ENCODE measurements around the gene DNAAF5.

DNAAF5 gene

DNA sequence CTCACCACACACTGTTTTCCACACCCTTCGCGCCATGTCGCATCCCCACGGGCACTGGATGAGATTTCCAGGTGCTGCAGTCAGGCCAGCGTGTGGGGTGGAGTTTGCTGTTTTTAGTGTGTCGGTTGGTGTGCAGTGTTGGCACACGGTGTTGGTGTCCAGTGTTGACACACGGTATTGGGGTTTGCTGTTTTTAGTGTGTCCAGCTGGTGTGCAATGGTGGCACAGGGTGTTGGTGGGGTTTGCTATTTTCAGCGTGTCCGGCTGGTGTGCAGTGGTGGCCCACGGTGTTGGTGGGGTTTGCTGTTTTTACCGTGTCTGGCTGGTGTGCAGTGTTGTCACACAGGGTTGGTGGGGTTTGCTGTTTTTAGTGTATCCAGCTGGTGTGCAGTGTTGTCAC lies 20.7 kb downstream of the DNAAF5 start:
- Histone ChIP-seq H3K4me3 (ENCODE audit: low read length, poor library complexity, severe bottlenecking) (no peak overlapping the region), H2AFZ (ENCODE audit: low read length) (no peak overlapping the region), H3K9ac (ENCODE audit: low read depth, low read length, poor library complexity, severe bottlenecking) (no peak overlapping the region), H3K9me2 (replicated peaks; ENCODE audit: low read depth, low read length) (no peaks in the 10 kb centered on the region), H3K36me3 (ENCODE audit: insufficient read depth, low read length) (peaks cover 20% of the 10 kb centered on the region; the same call in 1 of the 2 replicates), H4K20me1 (ENCODE audit: insufficient read depth, low read length, poor library complexity, severe bottlenecking) (no peaks in the 10 kb centered on the region), H3F3A (ENCODE audit: low read depth) (no peaks in the 10 kb centered on the region), H3K79me2 (ENCODE audit: insufficient read depth, low read length) (no peaks in the 10 kb centered on the region), H3K27me3 (ENCODE audit: insufficient read depth, low read length, poor library complexity, severe bottlenecking) (no peaks in the 10 kb centered on the region), H3K4me1 (ENCODE audit: insufficient read depth, low read length, poor library complexity, severe bottlenecking) (no peaks in the 10 kb centered on the region), H3K4me2 (ENCODE audit: low read depth, low read length, poor library complexity, severe bottlenecking) (no peak overlapping the region), H3K9me3 (ENCODE audit: insufficient read depth, low read depth, low read length) (no peaks in the 10 kb centered on the region)
- no peak for TF ChIP-seq EZH2phosphoT487 (IDR thresholded peaks at IDR 0.05; ENCODE audit: borderline replicate concordance)

DNA sequence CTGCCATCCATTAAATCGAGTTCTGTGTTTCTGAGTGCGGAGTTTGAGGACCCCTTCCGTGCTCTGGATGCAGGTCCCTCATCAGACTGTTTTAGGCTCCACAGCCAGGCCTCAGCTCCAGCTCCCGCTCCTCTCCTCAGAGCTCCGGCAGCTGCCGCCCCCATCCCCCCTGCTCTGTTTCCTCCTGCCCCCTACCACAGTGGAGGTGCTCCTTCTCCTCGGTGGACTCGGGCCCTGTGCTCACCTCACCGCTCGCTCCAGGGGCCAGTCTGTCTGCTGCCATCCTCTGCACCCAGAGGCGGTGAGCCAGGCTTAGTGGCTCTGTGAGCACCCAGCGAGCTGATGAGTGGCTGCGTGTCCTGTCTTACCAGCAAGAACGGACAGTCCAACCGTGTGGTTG lies 21.9 kb downstream of the DNAAF5 start:
- H3K36me3 ChIP-seq (ENCODE audit: insufficient read depth, low read length) = peaks cover 19% of the 10 kb centered on the region; the same call in 1 of the 2 replicates
- no peak overlapping the region for H2AFZ ChIP-seq (ENCODE audit: low read length)
- no peak overlapping the region for H3K4me2 ChIP-seq (ENCODE audit: low read depth, low read length, poor library complexity, severe bottlenecking)
- H3K9me3 ChIP-seq (ENCODE audit: insufficient read depth, low read depth, low read length) = no peaks in the 10 kb centered on the region
- H3K27me3 ChIP-seq (ENCODE audit: insufficient read depth, low read length, poor library complexity, severe bottlenecking) = no peaks in the 10 kb centered on the region
- H3K4me1 ChIP-seq (ENCODE audit: insufficient read depth, low read length, poor library complexity, severe bottlenecking) = no peaks in the 10 kb centered on the region
- H3K9me2 ChIP-seq (replicated peaks; ENCODE audit: low read depth, low read length) = no peaks in the 10 kb centered on the region
- no peaks in the 10 kb centered on the region for H3K79me2 ChIP-seq (ENCODE audit: insufficient read depth, low read length)
- no peaks in the 10 kb centered on the region for H3F3A ChIP-seq (ENCODE audit: low read depth)
- TF ChIP-seq, protein P1, sequence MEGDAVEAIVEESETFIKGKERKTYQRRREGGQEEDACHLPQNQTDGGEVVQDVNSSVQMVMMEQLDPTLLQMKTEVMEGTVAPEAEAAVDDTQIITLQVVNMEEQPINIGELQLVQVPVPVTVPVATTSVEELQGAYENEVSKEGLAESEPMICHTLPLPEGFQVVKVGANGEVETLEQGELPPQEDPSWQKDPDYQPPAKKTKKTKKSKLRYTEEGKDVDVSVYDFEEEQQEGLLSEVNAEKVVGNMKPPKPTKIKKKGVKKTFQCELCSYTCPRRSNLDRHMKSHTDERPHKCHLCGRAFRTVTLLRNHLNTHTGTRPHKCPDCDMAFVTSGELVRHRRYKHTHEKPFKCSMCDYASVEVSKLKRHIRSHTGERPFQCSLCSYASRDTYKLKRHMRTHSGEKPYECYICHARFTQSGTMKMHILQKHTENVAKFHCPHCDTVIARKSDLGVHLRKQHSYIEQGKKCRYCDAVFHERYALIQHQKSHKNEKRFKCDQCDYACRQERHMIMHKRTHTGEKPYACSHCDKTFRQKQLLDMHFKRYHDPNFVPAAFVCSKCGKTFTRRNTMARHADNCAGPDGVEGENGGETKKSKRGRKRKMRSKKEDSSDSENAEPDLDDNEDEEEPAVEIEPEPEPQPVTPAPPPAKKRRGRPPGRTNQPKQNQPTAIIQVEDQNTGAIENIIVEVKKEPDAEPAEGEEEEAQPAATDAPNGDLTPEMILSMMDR (conservative IDR thresholded peaks at IDR 0.05; ENCODE audit: low read length) = no peak
- no peak for TF ChIP-seq EZH2phosphoT487 (IDR thresholded peaks at IDR 0.05; ENCODE audit: borderline replicate concordance)
- no peaks in the 10 kb centered on the region for H4K20me1 ChIP-seq (ENCODE audit: insufficient read depth, low read length, poor library complexity, severe bottlenecking)
- no peak overlapping the region for H3K4me3 ChIP-seq (ENCODE audit: low read length, poor library complexity, severe bottlenecking)
- H3K9ac ChIP-seq (ENCODE audit: low read depth, low read length, poor library complexity, severe bottlenecking) = no peak overlapping the region

DNA sequence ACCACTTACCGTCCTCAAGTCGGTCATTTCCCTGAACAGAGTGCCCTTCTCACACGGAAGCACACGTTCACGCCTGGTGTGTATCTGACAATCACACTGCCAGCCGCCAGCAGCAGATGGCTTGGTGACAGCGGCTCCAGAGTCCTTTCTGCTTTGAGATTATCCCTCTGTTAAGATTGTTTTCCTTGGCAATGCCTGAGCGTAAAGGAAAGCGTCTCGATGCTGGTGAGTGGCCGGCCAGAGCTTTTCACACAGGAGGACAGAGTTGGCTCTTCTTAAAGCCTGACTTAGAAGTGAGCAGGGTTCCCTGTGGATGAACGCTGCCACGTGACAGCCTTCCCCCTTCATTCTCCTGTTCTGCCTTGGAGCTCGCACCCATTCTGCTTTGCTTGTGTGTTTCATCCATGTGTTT lies 22.6 kb downstream of the DNAAF5 start:
- Histone ChIP-seq H3K9ac (ENCODE audit: low read depth, low read length, poor library complexity, severe bottlenecking) (no peak overlapping the region), H3K79me2 (ENCODE audit: insufficient read depth, low read length) (no peaks in the 10 kb centered on the region), H3K36me3 (ENCODE audit: insufficient read depth, low read length) (peaks cover 20% of the 10 kb centered on the region; the same call in 1 of the 2 replicates)

More for the DNA sequence above, 22.6 kb downstream of the DNAAF5 start:
- Histone ChIP-seq H3K27me3 (ENCODE audit: insufficient read depth, low read length, poor library complexity, severe bottlenecking) (no peaks in the 10 kb centered on the region), H2AFZ (ENCODE audit: low read length) (no peak overlapping the region), H3F3A (ENCODE audit: low read depth) (no peaks in the 10 kb centered on the region), H3K9me3 (ENCODE audit: insufficient read depth, low read depth, low read length) (no peaks in the 10 kb centered on the region), H3K4me1 (ENCODE audit: insufficient read depth, low read length, poor library complexity, severe bottlenecking) (no peaks in the 10 kb centered on the region), H3K4me2 (ENCODE audit: low read depth, low read length, poor library complexity, severe bottlenecking) (no peak overlapping the region), H3K9me2 (replicated peaks; ENCODE audit: low read depth, low read length) (no peaks in the 10 kb centered on the region), H3K4me3 (ENCODE audit: low read length, poor library complexity, severe bottlenecking) (no peak overlapping the region), H4K20me1 (ENCODE audit: insufficient read depth, low read length, poor library complexity, severe bottlenecking) (no peaks in the 10 kb centered on the region)
- TF ChIP-seq, protein P1 (conservative IDR thresholded peaks at IDR 0.05; ENCODE audit: low read length) = no peak
- no peak for TF ChIP-seq EZH2phosphoT487 (IDR thresholded peaks at IDR 0.05; ENCODE audit: borderline replicate concordance)
